Measurements from ENCODE around the gene ACAN. TPM values are rescaled to one million over a fixed set of nuclear protein-coding genes. Genes with fewer than 3 reads are reported as not detected.
A peak's percentile ranks its signal among the peaks of the same experiment; 100 is the strongest.

The ACAN gene
- total RNA-seq = 10 to 100 TPM; 12.1 to 13.5 TPM
- long read RNA-seq, donor 1, partial matches to known transcripts = 6 of 8 reads
- long read RNA-seq, donor 1, other reads (novel, unspliced or antisense) = 1 of 8 reads
- long read RNA-seq, donor 2, partial matches to known transcripts = 6 of 9 reads
- long read RNA-seq, donor 2, other reads (novel, unspliced or antisense) = 3 of 9 reads

GRCh38 chr15:88803241-88803919 lies at the start of gene ACAN:
ACAN (plus strand) TSS chr15:88803436; CDS start chr15:88836207, 32,771 bp downstream.
- intact Hi-C loops (cut with DNase I) = loop anchor here in 1 of 2 donors (10.0 kb wide), 1 partner anchor 1049 kb away; no protein-coding TSS in a partner anchor
- no peak for DNase-seq (ENCODE audit: low spot score)

DNA sequence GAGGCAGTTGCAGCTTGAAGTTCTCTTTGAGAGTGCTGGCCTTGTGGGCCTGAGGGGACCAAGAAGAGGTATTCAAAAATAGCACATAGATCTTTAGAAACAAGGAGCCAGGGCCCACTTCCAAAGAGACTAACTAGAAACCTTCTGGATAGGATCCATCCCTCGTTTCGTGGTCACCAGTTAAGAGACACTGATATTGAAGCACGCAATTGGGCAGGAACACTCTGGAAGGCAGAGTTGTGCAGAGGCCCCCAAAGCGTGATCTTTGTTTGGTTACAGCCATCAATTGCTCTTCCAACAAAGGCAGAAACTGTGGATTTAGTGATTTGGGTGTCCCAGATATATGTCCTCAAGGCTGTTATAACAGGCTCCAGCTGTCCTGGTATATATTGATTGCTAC lies 46.7 kb upstream of the ACAN start:
- no peak for DNase-seq (ENCODE audit: low spot score)
- intact Hi-C loops (cut with DNase I) = no loop called here

GRCh38 chr15:88756921-88757320 lies 46.3 kb upstream of the ACAN start:
- intact Hi-C loops (cut with DNase I) = no loop called here
- DNase-seq (ENCODE audit: low spot score) = no peak

DNA sequence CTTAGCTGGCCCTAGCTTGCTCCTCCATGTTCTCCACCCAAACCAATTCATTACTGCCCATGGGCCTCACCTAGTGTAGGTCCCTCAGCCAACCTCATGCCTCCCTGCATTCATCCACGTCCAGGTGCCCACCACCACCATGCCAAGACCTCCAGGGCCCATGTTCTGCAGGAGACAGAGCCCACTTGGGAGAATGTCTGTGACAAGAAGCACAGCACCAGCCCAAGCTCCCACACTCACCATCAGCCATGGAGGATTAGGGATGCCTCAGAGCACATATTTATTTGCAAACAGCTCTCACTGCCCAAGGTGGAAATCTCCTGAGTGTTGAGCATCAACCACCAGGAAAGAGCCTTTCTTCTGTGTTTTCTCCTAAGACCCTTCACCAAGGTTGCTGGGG lies 43.4 kb upstream of the ACAN start:
- intact Hi-C loops (cut with DNase I) = no loop called here
- DNase-seq (ENCODE audit: low spot score) = no peak

- intact Hi-C loops (cut with DNase I) = no loop called here
- no peak for DNase-seq (ENCODE audit: low spot score)
Measured at GRCh38 chr15:88764448-88764847, 38.8 kb upstream of the ACAN start.

GRCh38 chr15:88765212-88765611 lies 38.0 kb upstream of the ACAN start:
- intact Hi-C loops (cut with DNase I) = no loop called here
- no peak for DNase-seq (ENCODE audit: low spot score)

- intact Hi-C loops (cut with DNase I) = no loop called here
- peak; percentile 83 for DNase-seq (ENCODE audit: low spot score)
Measured at GRCh38 chr15:88769161-88769971, 33.9 kb upstream of the ACAN start.

DNA sequence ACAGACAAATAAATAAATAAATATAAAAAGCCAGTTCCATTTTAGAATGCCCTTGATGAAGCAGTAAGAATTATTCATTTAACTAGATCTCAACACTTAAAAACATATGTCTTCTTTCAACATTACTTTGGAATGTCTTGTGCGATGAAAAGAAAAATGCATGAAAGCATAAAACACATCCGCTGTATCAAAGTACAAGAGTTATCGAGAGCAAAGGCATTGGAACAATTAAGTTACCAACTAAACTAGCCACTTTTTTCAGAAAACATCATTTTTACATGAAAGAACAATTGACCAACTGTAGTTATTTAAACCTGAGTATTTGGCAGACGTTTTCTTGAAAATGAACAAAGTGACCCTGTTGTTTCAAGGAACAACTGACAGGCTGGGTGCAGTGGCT lies 27.5 kb upstream of the ACAN start:
- DNase-seq (ENCODE audit: low spot score) = no peak
- intact Hi-C loops (cut with DNase I) = no loop called here

DNA sequence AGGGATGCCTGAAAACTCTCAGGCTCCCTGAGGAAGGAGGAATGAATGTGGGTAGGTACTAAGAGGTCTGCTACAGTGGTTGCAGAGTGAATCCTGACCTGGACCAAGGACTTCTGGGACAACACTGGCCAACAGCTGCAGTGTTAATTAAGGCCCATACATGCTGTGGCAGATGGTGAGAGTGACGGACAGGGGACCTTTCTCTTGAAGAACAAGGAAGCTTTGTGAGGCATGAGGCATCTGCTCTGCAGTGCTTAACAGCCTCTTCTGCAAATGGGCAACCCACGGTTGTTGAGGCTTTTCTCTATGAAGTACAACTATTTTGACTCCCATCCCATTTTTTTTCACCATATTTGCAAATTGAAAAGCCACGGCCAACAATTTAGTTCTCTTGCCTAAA lies 26.6 kb upstream of the ACAN start:
- intact Hi-C loops (cut with DNase I) = no loop called here
- no peak for DNase-seq (ENCODE audit: low spot score)

GRCh38 chr15:88779944-88780343 lies 23.3 kb upstream of the ACAN start:
- intact Hi-C loops (cut with DNase I) = no loop called here
- no peak for DNase-seq (ENCODE audit: low spot score)

- intact Hi-C loops (cut with DNase I) = loop anchor here in 1 of 2 donors (2.0 kb wide), 1 partner anchor 76 kb away; no protein-coding TSS in a partner anchor
- DNase-seq (ENCODE audit: low spot score) = no peak
Measured at GRCh38 chr15:88782465-88782864, 20.8 kb upstream of the ACAN start.

- DNase-seq (ENCODE audit: low spot score) = no peak
- intact Hi-C loops (cut with DNase I) = no loop called here
Measured at GRCh38 chr15:88785217-88785616, 18.0 kb upstream of the ACAN start.

GRCh38 chr15:88788036-88788435 lies 15.2 kb upstream of the ACAN start:
- no peak for DNase-seq (ENCODE audit: low spot score)
- intact Hi-C loops (cut with DNase I) = no loop called here

GRCh38 chr15:88788816-88789215 lies 14.4 kb upstream of the ACAN start:
- DNase-seq (ENCODE audit: low spot score) = no peak
- intact Hi-C loops (cut with DNase I) = no loop called here

- no peak for DNase-seq (ENCODE audit: low spot score)
- intact Hi-C loops (cut with DNase I) = no loop called here
Measured at GRCh38 chr15:88790486-88790885, 12.8 kb upstream of the ACAN start.

DNA sequence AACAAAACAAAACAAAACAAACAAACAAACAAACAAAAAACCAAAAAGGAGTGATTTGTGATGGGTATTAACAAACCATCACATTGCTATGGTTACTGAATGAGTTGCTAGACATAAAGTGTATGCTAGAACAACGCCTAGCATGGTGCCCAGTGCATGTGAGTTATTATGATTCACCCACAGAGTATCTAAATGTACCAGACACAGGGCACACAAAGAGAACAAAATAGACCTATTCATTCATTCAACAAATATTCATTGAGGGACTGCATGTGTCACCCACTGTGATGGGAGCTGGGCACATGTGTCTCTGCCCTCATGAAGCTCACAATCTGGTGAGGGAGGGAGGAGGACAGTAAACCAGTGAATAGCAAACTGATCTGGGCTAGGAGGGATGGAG lies 11.6 kb upstream of the ACAN start:
- intact Hi-C loops (cut with DNase I) = no loop called here
- DNase-seq (ENCODE audit: low spot score) = no peak

- no peak for DNase-seq (ENCODE audit: low spot score)
- intact Hi-C loops (cut with DNase I) = no loop called here
Measured at GRCh38 chr15:88792342-88793282, 10.6 kb upstream of the ACAN start.

DNA sequence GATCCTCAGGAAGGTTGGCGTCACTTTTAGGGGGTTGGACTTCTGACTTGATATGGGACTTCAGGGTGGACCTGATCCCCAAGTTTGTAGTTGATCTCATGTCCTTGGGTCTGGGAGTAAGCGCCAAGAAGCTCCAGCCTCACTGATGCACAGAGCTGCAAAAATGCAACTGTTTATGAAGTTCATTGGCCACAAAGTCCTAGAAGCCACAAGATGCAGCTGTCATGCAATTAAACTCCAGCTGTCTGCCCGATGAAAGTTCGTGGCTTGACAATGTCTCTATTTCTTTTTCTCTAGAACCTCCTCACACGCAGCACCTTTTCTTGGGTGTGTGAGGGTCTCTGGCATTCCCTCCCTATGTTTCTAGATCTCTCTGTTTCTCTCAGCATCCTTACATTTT lies 9.2 kb upstream of the ACAN start:
- no peak for DNase-seq (ENCODE audit: low spot score)
- intact Hi-C loops (cut with DNase I) = no loop called here

DNA sequence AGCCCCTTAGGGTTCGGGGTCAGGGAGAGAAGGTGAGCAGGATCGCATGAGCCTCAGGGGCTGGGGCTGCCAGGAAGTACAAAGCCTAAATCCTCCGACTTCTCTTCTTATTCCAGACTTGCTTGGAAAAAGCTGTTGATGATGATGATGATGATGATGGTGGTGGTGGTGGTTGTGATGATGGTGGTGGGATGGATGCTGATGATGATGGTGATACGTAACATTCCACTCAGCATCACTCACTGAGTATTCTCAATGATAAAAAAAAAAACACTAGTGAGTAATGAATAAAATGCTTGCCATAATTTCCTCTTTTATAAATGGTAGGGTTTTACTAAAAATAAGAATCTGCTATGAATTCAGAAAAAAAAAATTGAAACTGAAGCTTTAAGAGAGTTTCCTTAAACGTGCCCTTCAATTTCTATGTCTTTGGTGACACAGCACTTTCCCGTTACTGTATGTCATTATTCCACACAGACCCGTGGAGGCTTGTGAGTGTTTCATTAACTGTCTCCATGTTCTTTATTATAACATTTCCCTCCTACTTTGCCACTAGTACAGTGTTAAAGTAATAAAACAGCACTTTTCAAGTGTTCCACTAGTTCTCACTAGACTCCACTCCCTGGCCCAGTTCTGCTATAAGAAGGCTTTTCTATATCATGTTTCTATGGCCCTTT lies 5.4 kb upstream of the ACAN start:
- intact Hi-C loops (cut with DNase I) = no loop called here
- DNase-seq (ENCODE audit: low spot score) = no peak
